ENCODE measurements around the gene CIBAR2. TPM values are rescaled to one million over a fixed set of nuclear protein-coding genes. Genes with fewer than 3 reads are reported as not detected.
A peak's percentile ranks its signal among the peaks of the same experiment; 100 is the strongest.

CIBAR2 gene
- total and polyA plus RNA-seq, 9 of the 15 experiments (the other 6 are each of a cell fraction or from before 2014, with no cell fraction given) = not detected

- no peak; the same call in 2 of the 3 replicates for ATAC-seq
- H3K9me1 ChIP-seq (ENCODE audit: control insufficient read depth, insufficient read depth, low read length) = no peaks in the 10 kb centered on the region
- no peak overlapping the region for H3K4me3 ChIP-seq
- BruUV-seq (replicated peaks) = no TSS peak
- 25% methylated on average over 10 of the region's 11 CpGs for WGBS (ENCODE audit: insufficient coverage, low coverage, missing lambda C conversion rate)
- H3K4me1 ChIP-seq (replicated peaks in 1 of 2; ENCODE audit: control insufficient read depth in 2 of 2, insufficient read depth in 2 of 2, low read length in 2 of 2) = peaks cover 17 to 33% of the 10 kb centered on the region in 2 experiments; a peak in 4 of 5 replicates
- DNase-seq (ENCODE audit: extremely low read depth in 1 of 4, low spot score in 3 of 4) = no peak
- H4K20me1 ChIP-seq (replicated peaks; ENCODE audit: control insufficient read depth, insufficient read depth, low read length) = peaks cover 28% of the 10 kb centered on the region
- peak overlapping the region; percentile 19; the same call in 1 of the 2 replicates for H2AFZ ChIP-seq (ENCODE audit: low read depth, low read length)
- peak; percentile 37 for FAIRE-seq
- peak overlapping the region in 1 of 2 experiments; percentile 64; a peak in 1 of 4 replicates for H3K9ac ChIP-seq (ENCODE audit: insufficient read depth in 1 of 2, low read depth in 2 of 2, low read length in 2 of 2)
- ChIA-PET CTCF (ENCODE audit: low intra/inter-chr PET ratio) (no interaction called here), POLR2A (interaction anchor here (1.4 kb wide), 1 partner anchor 8 kb away, joined by 3 read pairs; no protein-coding TSS in a partner anchor)
- peaks cover 19 to 52% of the 10 kb centered on the region in 2 experiments for H3K27me3 ChIP-seq (ENCODE audit: control insufficient read depth in 2 of 2, insufficient read depth in 2 of 2, low read length in 2 of 2)
- H3K36me3 ChIP-seq (ENCODE audit: control insufficient read depth, insufficient read depth, low read length) = no peaks in the 10 kb centered on the region
- H3K9me3 ChIP-seq (replicated peaks; ENCODE audit: control insufficient read depth, insufficient read depth, low read depth, low read length) = no peaks in the 10 kb centered on the region
- no peaks in the 10 kb centered on the region for H3K79me2 ChIP-seq (ENCODE audit: control insufficient read depth, insufficient read depth, low read length)
- no peak overlapping the region for H3K27ac ChIP-seq (ENCODE audit: extremely low read depth, low read depth, low read length)
- intact Hi-C loops (cut with micrococcal nuclease) = no loop called here
- TF ChIP-seq ZNF134 (CRISPR knock-in tag; conservative IDR thresholded peaks at IDR 0.05) (no peak), MAX (CRISPR knock-in tag; IDR thresholded peaks at IDR 0.05) (no peak), ZFP30 (CRISPR knock-in tag; IDR thresholded peaks at IDR 0.05; ENCODE audit: borderline replicate concordance) (no peak), DEAF1 (CRISPR knock-in tag; IDR thresholded peaks at IDR 0.05) (no peak), SAFB (IDR thresholded peaks at IDR 0.05; ENCODE audit: borderline replicate concordance, low read depth, low read length) (no peak)
- no peak overlapping the region for H3K4me2 ChIP-seq (ENCODE audit: insufficient read depth, low read length)
- in situ Hi-C loops (cut with MboI) = no loop called here
These were observed 38.9 kb upstream of the CIBAR2 start for GRCh38 chr16:85151079-85151602.

Data from K562 (cell line).